ENCODE measurements around the gene SENP8.
"Not testable (repeated sequence)": the region's sequence is repeated elsewhere in the genome, so short reads cannot be mapped to it uniquely, and the experiment has no call there.

SENP8 gene

GRCh38 chr15:72155003-72155621, 36.9 kb downstream of the SENP8 start:
- DNase-seq (ENCODE audit: low read depth, low spot score): no peak

GRCh38 chr15:72155635-72156616, 37.7 kb downstream of the SENP8 start:
- peak; percentile 57 for DNase-seq (ENCODE audit: low read depth, low spot score)

GRCh38 chr15:72156928-72157327, 38.7 kb downstream of the SENP8 start:
- DNase-seq (ENCODE audit: low read depth, low spot score): no peak

- no peak for DNase-seq (ENCODE audit: low read depth, low spot score)
These were observed 42.6 kb downstream of the SENP8 start for GRCh38 chr15:72160696-72161245.

- DNase-seq (ENCODE audit: low read depth, low spot score): no peak
These were observed 43.3 kb downstream of the SENP8 start for GRCh38 chr15:72161361-72162132.

GRCh38 chr15:72162569-72162968, 44.4 kb downstream of the SENP8 start:
- DNase-seq (ENCODE audit: low read depth, low spot score): no peak

GRCh38 chr15:72163719-72164118, 45.5 kb downstream of the SENP8 start:
- DNase-seq (ENCODE audit: low read depth, low spot score): no peak

GRCh38 chr15:72166716-72167417, 48.7 kb downstream of the SENP8 start:
- no peak for DNase-seq (ENCODE audit: low read depth, low spot score)

GRCh38 chr15:72167445-72167844, 49.2 kb downstream of the SENP8 start:
- DNase-seq (ENCODE audit: low read depth, low spot score): no peak

GRCh38 chr15:72168131-72168807, 50.1 kb downstream of the SENP8 start:
- no peak for DNase-seq (ENCODE audit: low read depth, low spot score)

- no peak for DNase-seq (ENCODE audit: low read depth, low spot score)
These were observed 50.6 kb downstream of the SENP8 start for GRCh38 chr15:72168808-72169190.

GRCh38 chr15:72169236-72169920, 51.2 kb downstream of the SENP8 start:
- DNase-seq (ENCODE audit: low read depth, low spot score): no peak

GRCh38 chr15:72169921-72170611, 51.9 kb downstream of the SENP8 start:
- DNase-seq (ENCODE audit: low read depth, low spot score): no peak

GRCh38 chr15:72170691-72171090, 52.5 kb downstream of the SENP8 start:
- no peak for DNase-seq (ENCODE audit: low read depth, low spot score)

- not testable (repeated sequence) for DNase-seq (ENCODE audit: low read depth, low spot score)
These were observed 53.8 kb downstream of the SENP8 start for GRCh38 chr15:72171978-72172377.

GRCh38 chr15:72172796-72173195, 54.6 kb downstream of the SENP8 start:
- no peak for DNase-seq (ENCODE audit: low read depth, low spot score)

GRCh38 chr15:72173401-72173800, 55.2 kb downstream of the SENP8 start:
- DNase-seq (ENCODE audit: low read depth, low spot score): no peak

GRCh38 chr15:72173864-72174550, 55.8 kb downstream of the SENP8 start:
- no peak for DNase-seq (ENCODE audit: low read depth, low spot score)

Data from activated naive CD8-positive, alpha-beta T cell treated with anti-CD3 and anti-CD28 coated beads, Interleukin-2, amount 50 U/mL, for 16 hours (primary cell).